ENCODE data around the gene HAND2.

Gene HAND2

DNA sequence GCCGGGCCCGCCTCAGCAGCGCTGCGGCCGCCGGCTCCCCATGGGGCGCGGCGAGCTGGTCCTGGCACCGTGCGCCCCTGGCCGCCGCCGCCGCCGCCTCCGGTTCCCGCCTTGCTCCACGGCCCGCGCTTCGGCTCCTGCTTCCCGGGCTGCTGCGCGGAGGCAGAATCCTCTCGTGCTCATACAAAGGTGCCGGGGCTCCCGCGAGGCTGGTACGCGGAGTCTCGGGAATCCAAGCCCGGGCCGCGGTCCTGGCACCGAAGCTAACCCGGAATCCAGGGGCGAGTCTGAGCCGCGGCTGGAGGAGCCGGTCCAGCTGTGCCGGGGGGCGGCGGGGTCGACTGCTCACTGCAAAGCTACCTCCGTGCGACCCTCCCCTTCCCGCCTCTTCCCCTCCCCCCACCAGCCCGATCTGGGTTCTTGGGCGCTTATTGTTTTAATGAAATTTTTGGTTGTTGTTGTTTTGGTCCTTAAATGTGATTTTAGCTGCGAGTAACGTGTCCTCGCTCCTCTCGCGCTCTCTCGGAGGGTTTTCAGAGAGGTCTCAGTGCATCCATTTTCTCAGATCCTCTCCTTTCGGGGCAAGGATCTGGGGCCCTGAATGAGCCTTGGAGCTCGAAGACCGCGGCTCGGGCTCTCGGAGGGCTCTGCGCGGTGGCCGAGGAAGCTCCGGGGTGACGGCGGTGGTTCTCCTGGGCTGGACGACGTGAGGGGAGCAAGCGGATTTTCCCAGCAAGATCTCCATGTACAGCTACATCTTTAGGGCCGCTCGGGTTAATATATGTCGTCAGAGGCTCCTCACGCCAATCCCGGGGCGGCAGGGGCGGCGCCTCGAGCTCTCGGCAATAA, at the start of gene HAND2:
Gene HAND2 (minus strand): TSS at position 753 of the 849 bp plus-strand sequence. CDS start 940 bp downstream, outside the sequence.
- Histone ChIP-seq H3K27me3 (replicated peaks; ENCODE audit: control insufficient read depth, insufficient read depth, low read length) (peaks cover 1% of the 10 kb centered on the region; the same call in 1 of the 2 replicates), H3K36me3 (ENCODE audit: control insufficient read depth, insufficient read depth, low read length) (no peaks in the 10 kb centered on the region), H3K4me3 (replicated peaks; ENCODE audit: low read depth, low read length) (no peak within 1 kb of the TSS)
- no peak for DNase-seq (ENCODE audit: extremely low read depth, insufficient read length)
- TF ChIP-seq, protein P1, sequence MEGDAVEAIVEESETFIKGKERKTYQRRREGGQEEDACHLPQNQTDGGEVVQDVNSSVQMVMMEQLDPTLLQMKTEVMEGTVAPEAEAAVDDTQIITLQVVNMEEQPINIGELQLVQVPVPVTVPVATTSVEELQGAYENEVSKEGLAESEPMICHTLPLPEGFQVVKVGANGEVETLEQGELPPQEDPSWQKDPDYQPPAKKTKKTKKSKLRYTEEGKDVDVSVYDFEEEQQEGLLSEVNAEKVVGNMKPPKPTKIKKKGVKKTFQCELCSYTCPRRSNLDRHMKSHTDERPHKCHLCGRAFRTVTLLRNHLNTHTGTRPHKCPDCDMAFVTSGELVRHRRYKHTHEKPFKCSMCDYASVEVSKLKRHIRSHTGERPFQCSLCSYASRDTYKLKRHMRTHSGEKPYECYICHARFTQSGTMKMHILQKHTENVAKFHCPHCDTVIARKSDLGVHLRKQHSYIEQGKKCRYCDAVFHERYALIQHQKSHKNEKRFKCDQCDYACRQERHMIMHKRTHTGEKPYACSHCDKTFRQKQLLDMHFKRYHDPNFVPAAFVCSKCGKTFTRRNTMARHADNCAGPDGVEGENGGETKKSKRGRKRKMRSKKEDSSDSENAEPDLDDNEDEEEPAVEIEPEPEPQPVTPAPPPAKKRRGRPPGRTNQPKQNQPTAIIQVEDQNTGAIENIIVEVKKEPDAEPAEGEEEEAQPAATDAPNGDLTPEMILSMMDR (IDR thresholded peaks at IDR 0.05; ENCODE audit: insufficient read depth, low read length, poor library complexity, severe bottlenecking) = no peak

DNA sequence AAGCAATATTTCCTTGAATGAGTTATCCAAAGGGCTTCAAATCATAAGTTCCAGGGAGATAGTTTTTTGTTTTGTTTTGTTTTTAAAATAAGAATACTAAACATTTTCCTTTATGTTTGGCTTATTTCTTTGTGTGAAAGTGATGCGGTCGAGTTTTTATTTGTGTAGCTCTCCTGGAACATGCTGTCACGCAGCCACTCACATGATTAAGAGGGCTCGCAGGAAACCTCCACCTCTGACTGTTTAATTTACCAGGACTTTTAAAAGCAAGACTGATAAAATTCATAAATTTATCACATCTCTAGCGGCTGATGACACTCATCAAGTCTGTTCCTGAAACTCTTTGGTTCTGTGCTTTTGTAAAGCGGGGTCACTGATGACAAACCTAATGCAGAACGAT, 48.9 kb upstream of the HAND2 start:
- Histone ChIP-seq H3K4me3 (replicated peaks; ENCODE audit: low read depth, low read length) (no peak overlapping the region), H3K27me3 (replicated peaks; ENCODE audit: control insufficient read depth, insufficient read depth, low read length) (no peaks in the 10 kb centered on the region), H3K36me3 (ENCODE audit: control insufficient read depth, insufficient read depth, low read length) (no peaks in the 10 kb centered on the region)
- DNase-seq (ENCODE audit: extremely low read depth, insufficient read length) = no peak
- TF ChIP-seq, protein P1 (IDR thresholded peaks at IDR 0.05; ENCODE audit: insufficient read depth, low read length, poor library complexity, severe bottlenecking) = no peak

DNA sequence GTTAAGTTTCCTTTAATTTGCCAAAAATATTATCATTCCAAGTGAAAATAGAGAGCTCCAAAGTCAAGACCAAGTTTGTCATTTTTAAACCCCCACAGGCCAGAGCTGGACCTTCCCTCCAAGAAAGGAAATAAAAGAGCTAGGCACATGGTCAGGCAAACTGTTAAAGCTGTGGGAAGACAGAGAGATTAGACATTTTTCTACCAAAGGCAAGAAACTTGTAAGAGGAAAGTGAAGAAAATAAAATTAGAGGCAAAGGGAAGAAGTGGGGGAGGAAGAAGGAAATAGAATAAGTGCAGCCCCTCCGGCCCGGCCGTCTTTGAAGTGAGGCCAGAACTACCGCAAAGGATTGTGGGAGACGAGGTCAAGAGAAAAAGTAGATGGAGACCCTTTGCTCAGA, 47.9 kb upstream of the HAND2 start:
- Histone ChIP-seq H3K4me3 (replicated peaks; ENCODE audit: low read depth, low read length) (no peak overlapping the region), H3K36me3 (ENCODE audit: control insufficient read depth, insufficient read depth, low read length) (no peaks in the 10 kb centered on the region), H3K27me3 (replicated peaks; ENCODE audit: control insufficient read depth, insufficient read depth, low read length) (no peaks in the 10 kb centered on the region)
- TF ChIP-seq, protein P1 (IDR thresholded peaks at IDR 0.05; ENCODE audit: insufficient read depth, low read length, poor library complexity, severe bottlenecking) = no peak
- no peak for DNase-seq (ENCODE audit: extremely low read depth, insufficient read length)

DNA sequence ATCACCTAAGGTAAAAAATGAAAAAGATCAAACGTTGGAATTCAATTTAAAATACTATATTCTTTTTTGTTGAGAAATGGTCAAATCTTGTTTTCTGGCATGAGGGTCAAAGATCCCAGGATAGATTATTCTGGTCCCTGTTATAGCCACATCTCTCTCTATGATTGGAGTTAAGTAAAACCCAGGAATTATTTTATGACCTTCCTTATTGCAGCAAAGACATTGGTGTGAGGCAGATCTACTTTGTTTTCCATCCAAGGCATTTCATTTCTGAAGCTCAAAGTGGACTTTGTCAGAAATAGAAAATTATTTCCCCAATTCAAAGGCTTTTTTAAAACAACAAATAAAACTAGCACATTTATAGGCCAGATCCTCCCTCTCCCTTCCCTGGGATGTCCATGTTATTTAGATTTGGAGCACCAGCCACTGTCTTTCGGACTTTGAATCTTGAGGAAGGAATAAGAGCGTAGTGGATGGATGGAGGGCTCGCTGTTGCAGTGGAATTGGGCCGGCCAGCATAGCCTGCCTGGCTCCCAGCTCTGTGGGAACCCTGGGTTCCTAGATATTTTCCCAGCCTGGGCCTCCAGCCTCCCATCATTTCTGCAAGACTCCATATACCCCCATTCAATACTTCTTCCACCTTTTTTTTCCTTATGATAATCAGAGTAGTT, 45.6 kb upstream of the HAND2 start:
- H3K27me3 ChIP-seq (replicated peaks; ENCODE audit: control insufficient read depth, insufficient read depth, low read length) = no peaks in the 10 kb centered on the region
- TF ChIP-seq, protein P1 (IDR thresholded peaks at IDR 0.05; ENCODE audit: insufficient read depth, low read length, poor library complexity, severe bottlenecking) = no peak
- DNase-seq (ENCODE audit: extremely low read depth, insufficient read length) = no peak
- no peaks in the 10 kb centered on the region for H3K36me3 ChIP-seq (ENCODE audit: control insufficient read depth, insufficient read depth, low read length)
- no peak overlapping the region for H3K4me3 ChIP-seq (replicated peaks; ENCODE audit: low read depth, low read length)

DNA sequence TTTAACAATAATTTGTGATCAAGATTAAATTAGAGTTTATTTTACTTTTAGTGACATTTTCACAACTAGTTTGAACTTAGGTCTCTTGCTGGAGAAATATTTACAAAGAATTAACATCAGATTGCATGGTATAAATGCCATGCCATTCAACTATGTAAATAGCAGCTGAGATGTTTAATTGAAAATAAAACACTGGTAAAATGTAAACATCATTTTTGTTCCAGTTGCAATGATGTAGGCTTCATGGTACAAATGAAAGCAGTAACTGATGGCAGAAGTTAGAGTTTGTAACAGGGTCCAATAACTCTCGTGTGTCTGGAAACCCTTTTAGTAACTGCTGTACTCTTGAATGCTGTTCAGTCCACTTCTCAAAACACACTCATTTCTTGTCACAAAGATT, 43.7 kb upstream of the HAND2 start:
- TF ChIP-seq, protein P1 (IDR thresholded peaks at IDR 0.05; ENCODE audit: insufficient read depth, low read length, poor library complexity, severe bottlenecking) = no peak

More for the DNA sequence above, 43.7 kb upstream of the HAND2 start:
- H3K36me3 ChIP-seq (ENCODE audit: control insufficient read depth, insufficient read depth, low read length) = no peaks in the 10 kb centered on the region
- no peaks in the 10 kb centered on the region for H3K27me3 ChIP-seq (replicated peaks; ENCODE audit: control insufficient read depth, insufficient read depth, low read length)
- H3K4me3 ChIP-seq (replicated peaks; ENCODE audit: low read depth, low read length) = no peak overlapping the region
- DNase-seq (ENCODE audit: extremely low read depth, insufficient read length) = no peak
